HT-29 (cell line): Measurements from ENCODE around the gene XYLT1. TPM values are rescaled to one million over a fixed set of nuclear protein-coding genes. Genes with fewer than 3 reads are reported as not detected.
"Not testable (repeated sequence)": the region's sequence is repeated elsewhere in the genome, so short reads cannot be mapped to it uniquely, and the experiment has no call there.

Experiments
- DNase-seq: peaks from one replicate; pipeline ENCODE4 v3.0.0-alpha.2; 2015; ENCODE audit warnings: low spot score
- total RNA-seq: library from RNA; depleted of rRNA; stranded (reverse); fragments of >200 nt; shearing (Covaris generic); gene quantifications from 2 replicates; pipeline ENCODE4 v1.2.3, GENCODE V29; 2014

Gene XYLT1
- total RNA-seq, 1 experiment from 2014 or later = 0.38 TPM

- DNase-seq = no peak
These were observed 132.5 kb downstream of the XYLT1 start for GRCh38 chr16:17338244-17338643.

DNA sequence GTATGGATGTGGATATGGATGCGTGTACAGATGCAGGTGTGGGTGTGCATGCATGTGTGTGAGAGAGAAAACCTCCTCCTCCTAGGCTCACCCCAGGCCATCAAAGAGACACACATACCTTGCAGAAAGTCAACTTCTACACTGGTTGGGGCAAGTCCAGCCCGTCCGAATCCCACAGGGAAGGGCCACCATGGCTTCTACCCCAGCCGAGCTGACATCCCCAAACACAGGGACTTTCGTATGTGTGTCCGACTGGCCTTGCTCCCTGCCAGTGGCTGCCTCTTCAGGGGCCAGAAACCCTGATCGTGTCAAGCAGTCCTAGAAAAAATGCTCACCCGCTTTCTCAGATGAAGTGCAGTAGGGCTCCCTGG is 134.2 kb downstream of the XYLT1 start:
- no peak for DNase-seq

GRCh38 chr16:17335826-17336529 is 134.8 kb downstream of the XYLT1 start:
- no peak for DNase-seq

DNA sequence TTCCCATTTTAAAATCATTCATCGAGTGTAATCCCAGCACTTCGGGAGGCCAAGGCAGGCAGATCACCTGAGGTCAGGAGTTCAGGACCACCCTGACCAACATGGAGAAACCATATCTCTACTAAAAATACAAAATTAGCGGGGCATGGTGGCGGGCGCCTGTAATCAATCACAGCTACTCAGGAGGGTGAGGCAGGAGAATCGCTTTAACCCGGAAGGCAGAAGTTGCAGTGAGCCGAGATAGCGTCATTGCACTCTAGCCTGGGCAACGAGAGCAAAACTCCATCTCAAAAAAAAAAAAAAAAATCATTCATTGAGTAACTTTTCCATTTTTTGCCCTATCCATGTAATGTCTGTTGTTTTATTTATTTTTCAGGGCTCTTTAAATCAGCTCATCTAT is 135.4 kb downstream of the XYLT1 start:
- not testable (repeated sequence) for DNase-seq

- no peak for DNase-seq
These were observed 136.7 kb downstream of the XYLT1 start for GRCh38 chr16:17334096-17334495.

GRCh38 chr16:17333229-17333628 is 137.5 kb downstream of the XYLT1 start:
- no peak for DNase-seq

DNA sequence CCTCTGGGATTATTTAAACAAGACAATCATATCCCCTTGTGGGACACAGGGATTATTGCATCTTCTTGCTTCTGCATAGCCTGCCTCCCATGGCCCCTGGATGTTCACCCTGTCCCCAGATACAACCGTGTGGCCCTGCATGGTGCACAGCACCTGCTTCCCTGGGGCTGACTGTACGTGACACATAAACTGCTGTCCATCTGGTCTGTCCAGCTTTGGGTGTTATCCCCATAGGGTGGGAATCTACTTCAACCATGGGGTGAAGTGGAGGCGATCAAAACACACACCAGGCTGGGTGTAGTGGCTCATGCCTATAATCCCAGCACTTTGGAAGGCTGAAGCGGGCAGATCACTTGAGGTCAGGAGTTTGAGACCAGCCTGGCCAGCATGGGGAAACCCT is 138.8 kb downstream of the XYLT1 start:
- no peak for DNase-seq

GRCh38 chr16:17331071-17331607 is 139.6 kb downstream of the XYLT1 start:
- no peak for DNase-seq

GRCh38 chr16:17330044-17330443 is 140.7 kb downstream of the XYLT1 start:
- DNase-seq = no peak

- no peak for DNase-seq
These were observed 141.4 kb downstream of the XYLT1 start for GRCh38 chr16:17329391-17329790.

GRCh38 chr16:17328932-17329331 is 141.8 kb downstream of the XYLT1 start:
- no peak for DNase-seq

DNA sequence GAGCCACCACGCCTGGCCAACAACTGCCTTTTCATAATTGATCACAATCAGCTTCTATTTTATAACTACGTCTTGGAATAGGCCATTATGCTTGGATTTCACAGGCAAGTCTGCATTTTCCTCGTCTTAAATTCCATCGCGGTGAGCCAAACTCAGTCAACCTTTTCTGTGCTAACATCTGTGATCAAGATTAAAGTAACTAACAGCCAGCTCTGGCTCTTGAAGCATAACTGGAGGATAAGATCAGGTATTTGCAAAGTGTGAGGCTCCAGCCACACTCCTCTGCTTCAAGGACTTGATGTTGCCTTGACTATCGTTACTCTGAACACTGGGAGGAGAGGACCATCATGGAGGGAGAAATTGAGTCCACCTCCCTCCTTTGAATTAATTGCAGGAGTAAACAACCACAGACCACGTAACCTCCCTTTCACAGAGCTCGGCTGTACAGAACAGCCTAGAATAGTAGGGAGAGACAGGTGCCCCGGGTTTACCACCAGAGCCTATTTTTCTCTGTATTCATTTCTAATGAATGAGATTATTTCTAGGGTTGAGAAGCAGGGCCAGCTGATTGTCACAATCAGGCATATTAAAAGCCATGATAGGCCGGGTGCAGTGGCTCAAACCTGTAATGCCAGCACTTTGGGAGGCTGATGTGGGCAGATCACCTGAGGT is 143.0 kb downstream of the XYLT1 start:
- DNase-seq = no peak

GRCh38 chr16:17325476-17326143 is 145.2 kb downstream of the XYLT1 start:
- no peak for DNase-seq

DNA sequence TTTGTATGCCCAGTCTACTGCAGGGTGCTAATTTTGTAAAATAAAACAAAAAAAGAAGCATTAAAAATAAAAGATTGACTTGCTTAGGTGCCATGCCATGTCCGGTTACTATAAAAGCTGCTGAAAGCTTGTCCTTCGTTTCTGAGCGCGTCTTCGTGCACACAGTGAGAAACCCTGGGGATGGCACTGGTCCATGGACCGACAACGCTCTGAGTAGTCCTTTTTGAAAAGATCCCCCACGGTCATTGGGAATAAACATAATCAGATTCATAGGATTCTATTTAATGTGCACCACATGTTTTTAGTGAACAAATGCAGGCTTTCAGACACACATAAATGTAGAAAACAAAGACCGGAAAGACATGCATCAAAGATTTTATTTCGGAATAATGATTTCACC is 146.3 kb downstream of the XYLT1 start:
- no peak for DNase-seq

DNA sequence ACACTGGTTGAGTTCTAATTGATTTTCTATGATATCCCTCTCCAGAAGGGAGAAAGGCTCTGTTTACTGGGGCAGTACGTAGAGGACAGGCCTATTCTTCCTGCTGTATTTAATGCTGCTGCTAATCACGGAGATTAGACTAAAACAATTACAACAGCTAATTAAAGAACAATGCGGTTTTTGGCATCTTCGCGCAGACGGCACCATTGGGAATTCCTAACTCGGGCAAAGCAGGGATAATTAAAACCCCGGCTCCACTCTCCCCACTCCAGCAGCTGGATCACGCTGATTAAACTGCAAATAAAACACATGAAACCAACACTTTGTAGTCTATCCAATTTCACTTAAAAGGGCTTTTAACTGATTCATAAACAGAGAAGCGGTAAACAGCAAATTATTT is 147.6 kb downstream of the XYLT1 start:
- DNase-seq = no peak

DNA sequence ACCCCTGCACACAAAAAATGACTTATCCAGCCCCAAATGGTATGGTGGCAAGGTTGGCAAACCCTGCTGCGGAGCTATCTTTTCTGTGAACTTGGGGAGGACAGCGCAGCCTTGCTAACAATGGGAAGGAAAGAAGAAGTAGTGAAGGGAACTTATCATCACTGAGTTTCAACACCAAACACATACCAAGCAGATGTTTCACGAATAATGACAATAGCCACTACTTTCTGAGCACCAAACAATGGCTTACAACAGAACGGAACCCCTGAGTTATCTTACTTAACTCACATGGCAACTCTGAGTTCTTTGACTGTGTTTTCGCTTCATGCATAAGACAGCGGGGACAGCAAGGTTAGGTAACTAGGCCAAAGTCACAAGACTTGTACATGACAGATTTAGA is 148.9 kb downstream of the XYLT1 start:
- DNase-seq = no peak

GRCh38 chr16:17320009-17320408 is 150.8 kb downstream of the XYLT1 start:
- DNase-seq = no peak

DNA sequence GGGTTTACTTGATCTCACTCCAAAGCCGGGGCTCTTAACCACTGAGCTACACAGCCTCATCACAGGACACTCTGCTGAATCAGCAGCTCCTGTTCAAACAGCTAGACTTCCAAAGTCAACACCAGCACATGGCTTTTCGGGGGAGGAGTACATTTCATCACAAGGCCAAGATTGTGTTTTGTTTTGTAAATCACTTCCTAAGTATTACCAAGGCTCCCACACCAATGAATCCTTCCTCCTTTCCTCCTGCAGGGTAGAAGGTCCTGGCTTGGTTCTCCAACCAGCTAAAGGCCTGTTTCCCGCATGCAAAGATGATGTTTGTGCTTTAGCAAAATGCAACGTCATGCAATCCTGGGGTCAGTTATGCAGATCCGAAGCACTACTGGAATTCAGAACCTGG is 152.5 kb downstream of the XYLT1 start:
- DNase-seq = no peak

DNA sequence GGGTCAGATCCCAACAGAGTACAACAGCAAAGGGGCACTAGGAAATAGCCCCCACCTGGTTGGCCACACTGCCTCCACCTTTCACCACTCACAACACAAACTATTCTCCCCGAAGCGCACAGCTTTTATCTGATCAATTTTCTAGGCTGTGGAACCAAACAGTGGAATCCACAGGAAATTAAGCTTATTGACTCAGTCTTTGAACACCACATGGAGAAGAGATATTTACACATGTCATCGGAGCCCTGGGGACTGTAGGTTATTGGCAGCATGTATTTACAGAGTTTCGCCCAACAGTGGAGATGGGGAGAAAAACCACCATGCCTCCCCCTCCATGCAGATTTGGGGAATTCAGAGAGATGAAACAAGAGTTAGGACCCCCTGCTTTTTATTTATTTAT is 154.8 kb downstream of the XYLT1 start:
- no peak for DNase-seq

- no peak for DNase-seq
These were observed 156.8 kb downstream of the XYLT1 start for GRCh38 chr16:17313793-17314547.

DNA sequence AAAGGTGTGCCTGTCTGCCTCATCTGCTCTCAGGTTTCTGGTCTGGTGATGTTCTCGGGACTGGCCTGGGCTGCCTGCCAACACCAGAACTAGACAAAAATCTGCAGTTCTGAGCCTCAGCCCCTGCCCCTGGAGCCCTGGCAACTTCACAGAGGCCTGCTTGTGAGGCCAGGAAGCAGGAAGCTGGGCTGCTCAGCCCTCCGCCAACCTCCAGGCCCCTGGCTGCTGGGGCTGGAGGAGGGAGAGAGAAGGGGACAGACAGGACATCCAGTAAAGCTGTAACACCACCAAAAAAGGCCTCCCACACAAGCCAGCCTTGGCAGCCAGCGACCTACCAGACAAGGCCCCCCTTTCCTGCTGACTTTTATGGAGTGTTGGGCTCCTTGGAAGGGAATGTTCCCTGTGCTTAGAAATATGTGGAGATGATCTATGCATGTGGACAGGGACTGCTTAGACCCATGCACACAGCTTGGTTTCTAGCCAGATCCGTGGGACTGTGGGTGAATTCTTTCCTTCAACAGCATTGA is 157.6 kb downstream of the XYLT1 start:
- DNase-seq = no peak
